Breast epithelium (tissue), 4 donors: ENCODE data around the gene BRIP1. TPM values are rescaled to one million over a fixed set of nuclear protein-coding genes. Genes with fewer than 3 reads are reported as not detected.

Experiments
- DNase-seq, 2 donors: peaks; one replicate each; pipeline ENCODE4 v3.0.0-alpha.2; 2019; ENCODE audit warnings: low spot score in 2 of 2
- H3K27ac ChIP-seq, 2 donors: fragments of 200-600 bp; sonication (generic) in 1 of 2; one replicate each; pipeline ENCODE4 v1.5.1; 2016 to 2019; ENCODE audit warnings: mild to moderate bottlenecking in 1 of 2
- H3K27me3 ChIP-seq, 2 donors: fragments of 200-600 bp; sonication (generic) in 1 of 2; one replicate each; pipeline versions ENCODE4 v1.5.1 to v1.6.0; 2017 to 2019; ENCODE audit warnings: control low read depth in 1 of 2, mild to moderate bottlenecking in 1 of 2
- H3K36me3 ChIP-seq: fragments of 200-600 bp; one replicate; pipeline ENCODE4 v1.5.1; 2019
- H3K4me1 ChIP-seq, 2 donors: fragments of 200-600 bp; sonication (generic); one replicate each; pipeline ENCODE4 v1.5.1; 2016 to 2019; ENCODE audit warnings: control low read depth in 1 of 2
- H3K4me3 ChIP-seq, 3 donors: fragments of 200-600 bp; sonication (generic); 1 replicate in 2 of 3; 2 replicates in 1 of 3; pipeline ENCODE4 v1.5.1; 2016 to 2019; ENCODE audit warnings: mild to moderate bottlenecking in 3 of 3, moderate library complexity in 2 of 3
- H3K9me3 ChIP-seq, 2 donors: fragments of 200-600 bp; sonication (generic) in 1 of 2; one replicate each; pipeline ENCODE4 v1.5.1; 2016 to 2019; ENCODE audit warnings: control low read depth in 1 of 2
- POLR2A ChIP-seq: fragments of 450-650 bp; IDR thresholded peaks from one replicate; pipeline ENCODE4 v1.6.1; 2016; ENCODE audit warnings: antibody characterized with exemption, mild to moderate bottlenecking, moderate library complexity
- POLR2AphosphoS5 ChIP-seq, 3 donors: sonication (generic); formaldehyde crosslinking; IDR thresholded peaks; one replicate each; pipeline ENCODE4 v1.6.1; 2017; ENCODE audit warnings: antibody characterized with exemption in 3 of 3
- intact Hi-C: fragments of 100-400 bp; cut with DNase I; formaldehyde crosslinking; loops from one replicate; pipeline ENCODE4 v1.15.1; 2023; ENCODE audit warnings: low total_unique reads
- total RNA-seq, 3 donors: library from RNA; depleted of rRNA; stranded (reverse); fragments of >200 nt; gene quantifications; one replicate each; pipeline ENCODE4 v1.1.0, GENCODE V29; 2016
- TF ChIP-seq, protein P1 (sequence below), 3 donors: fragments of 450-650 bp; IDR thresholded peaks; one replicate each; pipeline ENCODE4 v1.5.1; 2016 to 2017; ENCODE audit warnings: antibody characterized with exemption in 3 of 3, mild to moderate bottlenecking in 3 of 3, moderate library complexity in 3 of 3

Gene BRIP1
- total RNA-seq, 3 donors from 2014 or later, result 0.33 to 1.0 (median 0.48) TPM

DNA sequence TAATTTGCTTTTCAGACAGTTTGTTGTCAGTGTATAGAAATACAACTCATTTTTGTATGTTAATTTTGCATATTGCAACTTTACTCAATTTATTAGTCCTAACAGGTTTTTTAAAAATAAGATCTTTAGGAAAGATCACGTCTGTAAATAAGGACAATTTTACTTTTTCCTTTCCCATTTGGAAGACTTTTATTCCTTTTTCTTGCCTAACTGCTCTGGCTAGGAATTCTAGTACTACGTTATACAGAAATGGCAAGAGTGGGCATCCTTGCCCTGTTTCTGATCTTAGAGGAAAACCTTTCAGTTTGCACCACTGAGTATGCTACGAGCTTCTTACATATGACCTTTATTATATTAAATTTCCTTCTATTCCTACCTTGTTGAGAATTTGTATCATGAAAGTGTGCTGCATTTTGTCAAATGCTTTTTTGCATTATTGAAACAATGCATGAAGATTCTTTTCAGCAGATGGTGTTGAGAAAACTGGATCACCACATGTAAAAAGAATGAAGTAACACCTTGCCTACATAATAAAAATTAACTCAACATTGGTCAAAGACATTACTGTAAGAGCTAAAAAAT lies 113.4 kb downstream of the BRIP1 start:
- DNase-seq, result no peak
- H3K27me3 ChIP-seq, result no peaks in the 10 kb centered on the region
- peaks cover 0 to 5% of the 10 kb centered on the region in 2 donors for H3K9me3 ChIP-seq
- no peaks in the 10 kb centered on the region for H3K36me3 ChIP-seq
- no peaks in the 10 kb centered on the region for H3K4me1 ChIP-seq
- H3K27ac ChIP-seq, result no peak overlapping the region
- H3K4me3 ChIP-seq, result no peak overlapping the region
- TF ChIP-seq, protein P1, sequence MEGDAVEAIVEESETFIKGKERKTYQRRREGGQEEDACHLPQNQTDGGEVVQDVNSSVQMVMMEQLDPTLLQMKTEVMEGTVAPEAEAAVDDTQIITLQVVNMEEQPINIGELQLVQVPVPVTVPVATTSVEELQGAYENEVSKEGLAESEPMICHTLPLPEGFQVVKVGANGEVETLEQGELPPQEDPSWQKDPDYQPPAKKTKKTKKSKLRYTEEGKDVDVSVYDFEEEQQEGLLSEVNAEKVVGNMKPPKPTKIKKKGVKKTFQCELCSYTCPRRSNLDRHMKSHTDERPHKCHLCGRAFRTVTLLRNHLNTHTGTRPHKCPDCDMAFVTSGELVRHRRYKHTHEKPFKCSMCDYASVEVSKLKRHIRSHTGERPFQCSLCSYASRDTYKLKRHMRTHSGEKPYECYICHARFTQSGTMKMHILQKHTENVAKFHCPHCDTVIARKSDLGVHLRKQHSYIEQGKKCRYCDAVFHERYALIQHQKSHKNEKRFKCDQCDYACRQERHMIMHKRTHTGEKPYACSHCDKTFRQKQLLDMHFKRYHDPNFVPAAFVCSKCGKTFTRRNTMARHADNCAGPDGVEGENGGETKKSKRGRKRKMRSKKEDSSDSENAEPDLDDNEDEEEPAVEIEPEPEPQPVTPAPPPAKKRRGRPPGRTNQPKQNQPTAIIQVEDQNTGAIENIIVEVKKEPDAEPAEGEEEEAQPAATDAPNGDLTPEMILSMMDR (IDR thresholded peaks at IDR 0.05), result no peak
- TF ChIP-seq POLR2A, result no peak
- TF ChIP-seq POLR2AphosphoS5 (IDR thresholded peaks at IDR 0.05), result no peak
- intact Hi-C loops, result no loop called here

DNA sequence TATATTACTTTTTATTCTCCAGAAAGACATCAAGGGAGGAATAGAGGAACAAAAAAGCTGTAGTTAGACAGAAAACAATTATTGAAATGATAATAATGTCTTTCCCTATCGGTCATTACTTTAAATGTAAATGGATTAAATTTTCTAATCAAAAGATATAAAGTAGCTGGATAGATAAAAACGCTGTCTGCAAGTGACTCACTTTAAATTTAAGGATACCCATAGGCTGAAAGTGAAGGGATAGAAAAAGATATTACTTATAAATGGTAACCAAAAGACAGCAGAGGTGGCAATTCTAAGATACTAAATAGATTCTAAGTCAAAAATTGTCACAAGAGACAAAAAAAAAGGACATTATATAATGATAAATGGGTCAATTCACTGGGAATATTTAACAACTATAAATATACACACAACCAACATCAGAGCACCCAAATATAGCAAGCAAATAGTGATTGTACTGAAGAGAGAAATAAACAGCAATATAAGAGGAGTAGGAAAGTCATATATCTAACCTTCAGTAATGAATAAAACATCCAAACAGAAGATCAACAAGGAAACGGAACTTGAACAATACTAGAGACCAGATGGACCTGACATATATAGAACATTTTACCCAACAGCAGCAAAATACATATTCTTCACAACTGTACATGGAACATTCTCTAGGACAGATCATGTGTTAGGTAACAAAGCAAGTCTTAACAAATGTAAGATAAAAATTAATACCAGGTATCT lies 116.9 kb downstream of the BRIP1 start:
- Histone ChIP-seq H3K4me3 (no peak overlapping the region), H3K27me3 (no peaks in the 10 kb centered on the region), H3K4me1 (no peaks in the 10 kb centered on the region), H3K9me3 (peaks cover 4 to 10% of the 10 kb centered on the region in 2 donors), H3K27ac (no peak overlapping the region), H3K36me3 (no peaks in the 10 kb centered on the region)
- TF ChIP-seq POLR2A, result no peak
- TF ChIP-seq POLR2AphosphoS5 (IDR thresholded peaks at IDR 0.05), result no peak
- TF ChIP-seq, protein P1 (IDR thresholded peaks at IDR 0.05), result no peak
- no peak for DNase-seq
- intact Hi-C loops, result no loop called here

DNA sequence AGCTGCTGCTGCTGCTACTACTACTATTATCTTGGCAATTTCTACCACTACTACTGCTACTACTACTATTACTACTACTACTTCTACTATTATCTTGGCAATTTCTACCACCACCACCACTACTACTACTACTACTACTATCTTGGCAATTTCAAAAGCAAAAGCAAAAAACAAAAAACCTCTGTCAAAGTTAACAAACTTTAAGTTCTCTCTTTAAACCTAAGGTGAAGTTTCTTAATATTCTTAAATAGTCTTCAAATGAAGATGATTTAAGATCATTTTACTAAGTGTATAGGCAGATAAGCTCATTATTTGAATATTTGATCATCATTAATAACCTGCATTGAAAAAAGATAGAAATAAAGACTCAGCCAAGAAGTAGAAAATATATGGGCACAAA lies 118.5 kb downstream of the BRIP1 start:
- H3K27me3 ChIP-seq, result no peaks in the 10 kb centered on the region
- TF ChIP-seq POLR2AphosphoS5 (IDR thresholded peaks at IDR 0.05) (no peak), POLR2A (no peak)
- TF ChIP-seq, protein P1 (IDR thresholded peaks at IDR 0.05), result no peak
- H3K9me3 ChIP-seq, result peaks cover 4 to 19% of the 10 kb centered on the region in 2 donors
- no peak overlapping the region for H3K27ac ChIP-seq
- no peak overlapping the region for H3K4me3 ChIP-seq
- no peak for DNase-seq
- H3K36me3 ChIP-seq, result no peaks in the 10 kb centered on the region
- intact Hi-C loops, result no loop called here
- no peaks in the 10 kb centered on the region for H3K4me1 ChIP-seq

DNA sequence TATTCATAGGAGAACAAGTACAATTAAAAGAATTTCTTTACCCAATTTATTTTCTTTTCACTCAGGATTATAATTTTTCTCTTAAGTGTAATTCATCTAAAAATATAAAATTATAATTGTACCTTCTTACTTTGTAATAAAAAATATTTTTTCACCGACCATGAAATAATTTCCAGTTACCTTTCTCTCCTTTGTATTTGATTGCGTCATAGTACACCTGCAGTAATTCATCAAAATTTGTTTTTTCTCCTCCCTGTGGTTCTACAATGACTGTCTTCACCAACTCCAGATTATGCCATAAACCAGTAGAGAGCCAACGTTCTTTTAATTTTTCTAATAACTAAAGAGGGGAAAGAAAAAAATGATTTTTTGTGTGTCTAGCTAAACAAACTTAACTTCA lies 119.1 kb downstream of the BRIP1 start:
- intact Hi-C loops, result no loop called here
- H3K9me3 ChIP-seq, result peaks cover 4 to 16% of the 10 kb centered on the region in 2 donors
- no peak overlapping the region for H3K4me3 ChIP-seq
- H3K27ac ChIP-seq, result no peak overlapping the region
- no peak for TF ChIP-seq POLR2AphosphoS5 (IDR thresholded peaks at IDR 0.05)
- TF ChIP-seq, protein P1 (IDR thresholded peaks at IDR 0.05), result no peak
- TF ChIP-seq POLR2A, result no peak
- no peaks in the 10 kb centered on the region for H3K4me1 ChIP-seq
- DNase-seq, result no peak
- H3K27me3 ChIP-seq, result no peaks in the 10 kb centered on the region
- no peaks in the 10 kb centered on the region for H3K36me3 ChIP-seq

DNA sequence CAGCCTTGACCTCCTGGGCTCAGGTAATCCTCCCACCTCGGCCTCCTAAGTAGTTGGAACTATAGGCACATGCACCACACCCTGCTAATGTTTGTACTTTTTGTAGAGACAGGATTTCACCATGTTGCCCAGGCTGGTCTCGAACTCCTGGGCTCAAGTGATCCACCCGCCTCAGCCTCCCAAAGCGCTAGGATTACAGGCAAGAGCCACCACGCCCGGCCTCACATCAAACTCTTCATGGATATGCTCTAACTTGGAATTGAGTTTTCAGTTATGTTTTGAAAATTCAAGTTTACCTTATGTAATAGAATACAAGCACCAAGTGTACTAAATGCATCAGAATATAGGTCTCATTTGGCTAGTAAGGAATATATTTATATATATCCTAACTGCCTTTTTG lies 119.6 kb downstream of the BRIP1 start:
- Histone ChIP-seq H3K27me3 (no peaks in the 10 kb centered on the region), H3K9me3 (peaks cover 4 to 16% of the 10 kb centered on the region in 2 donors), H3K36me3 (no peaks in the 10 kb centered on the region), H3K4me1 (no peaks in the 10 kb centered on the region), H3K4me3 (no peak overlapping the region), H3K27ac (no peak overlapping the region)
- intact Hi-C loops, result no loop called here
- no peak for DNase-seq
- no peak for TF ChIP-seq POLR2A
- TF ChIP-seq, protein P1 (IDR thresholded peaks at IDR 0.05), result no peak
- no peak for TF ChIP-seq POLR2AphosphoS5 (IDR thresholded peaks at IDR 0.05)
